ENCODE measurements around the gene ARNT2.

The ARNT2 gene

DNA sequence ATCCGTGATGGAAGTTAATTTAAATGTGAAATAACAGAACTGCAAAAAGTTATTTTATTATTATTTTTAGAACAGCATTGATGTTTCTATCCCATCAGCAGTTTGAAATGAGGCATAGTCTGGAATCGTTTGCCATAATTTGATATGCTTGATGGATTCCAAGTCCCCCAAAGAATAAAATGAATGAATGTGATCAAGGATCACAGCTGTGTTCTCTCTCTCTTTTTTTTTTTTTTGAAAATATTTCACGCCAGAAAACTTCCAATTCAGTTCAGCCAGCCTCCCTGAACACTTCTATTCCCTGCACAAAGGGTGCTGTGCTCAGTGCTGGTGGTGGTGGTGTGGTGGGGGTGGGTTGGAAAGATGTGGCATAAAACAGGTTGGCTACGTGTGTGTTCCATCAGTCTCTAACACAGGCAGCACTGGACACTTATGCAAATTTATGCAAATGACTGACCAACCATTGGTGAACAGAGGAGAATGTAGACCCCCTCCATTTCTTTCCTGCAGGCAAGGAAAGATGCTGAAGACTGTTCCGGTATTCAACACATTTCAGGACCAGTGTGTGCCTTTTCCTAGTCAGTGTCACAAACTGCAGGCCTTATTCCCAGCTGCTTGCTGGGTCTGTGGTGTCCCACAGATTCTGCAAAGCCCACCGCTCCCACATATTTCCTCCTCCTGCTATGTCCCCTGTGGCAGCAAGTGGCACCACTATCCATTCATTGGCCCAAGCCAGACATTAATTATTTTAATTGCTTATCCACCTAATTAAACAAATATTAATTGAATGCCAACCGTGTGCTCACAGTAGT is 10.6 kb downstream of the ARNT2 start:
- DNase-seq: no peak

DNA sequence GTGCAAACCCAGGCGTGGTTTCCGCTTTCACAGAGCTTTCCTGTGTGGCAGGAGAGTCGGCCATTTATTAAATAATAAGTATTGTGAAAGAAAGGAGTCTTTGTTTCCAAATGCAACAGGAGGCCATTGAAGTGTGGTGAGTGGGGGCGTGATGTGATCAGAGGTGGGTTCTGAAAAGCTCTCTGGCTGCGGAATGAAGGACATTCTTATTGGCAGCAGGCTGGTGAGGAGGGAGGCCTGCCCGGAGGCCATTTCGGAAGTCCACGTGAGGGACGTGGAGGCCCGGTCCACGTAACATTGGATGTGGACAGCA is 11.1 kb downstream of the ARNT2 start:
- no peak for DNase-seq

DNA sequence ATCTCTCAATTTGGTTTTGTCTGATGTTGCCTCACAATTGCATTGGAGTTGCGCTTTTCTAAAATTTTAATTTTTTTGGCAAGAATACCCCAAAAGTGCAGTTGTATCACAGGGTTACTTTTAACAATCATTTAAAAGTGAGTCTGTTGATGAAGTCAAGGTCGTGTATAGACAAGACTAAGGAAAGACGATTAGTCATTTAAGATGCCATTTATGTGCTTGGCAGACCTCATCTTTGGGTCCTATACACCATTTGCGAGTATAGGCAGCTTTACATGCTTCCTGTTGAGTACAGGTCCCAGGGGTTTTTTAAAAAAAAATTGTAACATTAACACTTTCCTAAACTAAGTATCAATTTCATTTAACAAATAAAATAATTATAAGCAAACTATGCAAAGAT is 12.5 kb downstream of the ARNT2 start:
- DNase-seq: no peak

DNA sequence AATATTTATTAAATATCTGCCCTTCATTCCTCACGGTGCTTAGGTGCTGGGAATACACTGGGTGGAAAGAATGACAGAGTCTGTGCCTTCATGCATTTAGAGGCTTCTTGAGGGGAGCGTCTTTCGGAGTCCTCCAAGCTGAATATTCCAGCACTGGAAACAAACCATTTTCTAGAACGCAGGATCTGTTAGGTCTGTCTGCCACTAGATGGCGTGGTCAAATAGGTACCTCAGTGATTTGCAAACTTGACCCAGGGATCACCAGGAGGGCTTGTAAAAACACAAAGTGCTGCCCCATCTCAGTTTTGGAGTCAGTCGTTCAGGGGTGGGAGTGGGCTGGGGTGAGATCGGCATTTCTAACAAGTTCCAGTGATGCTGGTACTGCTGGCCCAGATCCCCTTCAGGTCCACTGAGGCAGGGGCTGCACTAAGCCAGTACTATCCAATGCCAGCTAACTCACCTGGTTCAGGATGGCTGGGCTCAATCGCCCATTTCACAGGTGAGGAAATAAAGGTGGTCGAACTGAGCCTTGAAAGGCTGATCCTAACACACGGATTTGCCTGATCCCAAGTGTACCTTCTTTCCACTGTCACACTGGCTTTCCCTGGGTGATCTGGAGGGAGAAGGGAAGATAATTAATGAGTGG is 14.8 kb downstream of the ARNT2 start:
- no peak for DNase-seq

DNA sequence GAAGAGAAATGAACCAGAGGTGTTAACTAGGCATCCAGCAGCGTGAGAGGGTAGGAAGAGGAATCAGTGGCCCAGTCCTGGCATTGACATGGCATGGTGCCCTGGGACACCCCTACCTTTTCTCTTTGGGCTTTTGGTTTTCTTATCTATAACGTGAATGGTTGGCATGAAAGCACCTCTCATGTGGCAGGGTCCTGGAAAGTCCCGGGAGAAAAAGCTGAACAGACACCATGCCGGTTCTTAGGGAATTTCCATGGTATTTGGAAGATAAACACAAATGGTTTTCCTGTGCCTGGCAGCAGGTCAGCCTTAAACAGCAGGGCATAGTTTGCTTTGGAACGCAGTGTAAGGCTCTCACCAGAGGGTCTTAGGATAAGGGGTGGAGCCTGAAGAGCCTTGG is 15.4 kb downstream of the ARNT2 start:
- no peak for DNase-seq

DNA sequence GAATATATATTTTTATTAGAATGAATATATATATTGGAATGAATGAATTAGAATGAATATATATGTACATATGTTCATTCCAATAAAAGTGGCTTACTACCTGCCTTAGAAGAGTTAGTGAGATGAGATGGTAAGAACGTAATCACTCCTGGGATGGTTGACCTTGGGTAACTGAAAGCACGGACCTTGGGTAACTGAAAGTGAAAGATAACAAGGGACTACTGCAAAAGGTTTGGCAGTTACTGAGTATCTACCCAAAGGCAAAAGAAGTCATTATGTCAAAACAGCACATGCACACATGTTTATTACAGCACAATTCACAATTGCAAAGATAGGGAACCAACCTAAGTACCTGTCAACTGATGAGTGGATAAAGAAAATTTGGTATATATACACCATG is 16.5 kb downstream of the ARNT2 start:
- no peak for DNase-seq

DNA sequence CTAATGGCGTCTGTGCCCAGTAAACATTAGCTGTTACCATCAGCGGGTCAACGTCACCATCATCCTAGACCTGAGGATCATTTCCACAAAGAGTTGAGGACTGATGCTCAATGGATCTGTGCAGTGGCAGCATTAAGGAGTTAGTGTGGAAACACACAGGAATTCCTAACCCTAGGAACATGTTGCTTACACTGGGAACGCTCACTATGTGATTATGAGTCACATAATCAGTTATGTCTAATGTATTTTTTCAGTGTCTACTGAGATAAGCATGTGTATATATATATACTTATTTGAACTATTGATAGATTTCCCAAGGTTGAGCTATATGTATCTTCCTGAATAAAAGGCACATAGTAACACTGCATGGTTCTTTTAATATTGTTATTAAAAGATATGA is 19.0 kb downstream of the ARNT2 start:
- DNase-seq: no peak

DNA sequence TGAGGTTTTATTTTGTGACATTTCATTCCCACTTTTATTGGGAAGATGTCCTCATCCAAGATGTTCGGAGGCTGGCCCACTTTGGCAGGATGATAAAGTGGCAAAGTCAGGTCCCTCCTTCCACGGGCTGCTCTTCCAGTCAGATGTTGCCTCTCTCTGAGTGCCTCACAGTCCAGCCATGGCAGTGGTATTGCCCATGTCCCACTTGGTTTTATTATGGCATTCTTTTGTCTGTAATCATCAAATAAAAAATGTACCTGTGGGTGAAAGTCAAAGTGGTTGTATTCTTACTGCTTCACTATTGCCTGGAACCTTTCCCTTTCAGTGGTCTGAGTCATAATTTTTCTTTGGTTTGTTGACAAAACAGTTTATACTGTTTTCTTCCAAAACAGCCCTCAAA is 20.2 kb downstream of the ARNT2 start:
- no peak for DNase-seq

DNA sequence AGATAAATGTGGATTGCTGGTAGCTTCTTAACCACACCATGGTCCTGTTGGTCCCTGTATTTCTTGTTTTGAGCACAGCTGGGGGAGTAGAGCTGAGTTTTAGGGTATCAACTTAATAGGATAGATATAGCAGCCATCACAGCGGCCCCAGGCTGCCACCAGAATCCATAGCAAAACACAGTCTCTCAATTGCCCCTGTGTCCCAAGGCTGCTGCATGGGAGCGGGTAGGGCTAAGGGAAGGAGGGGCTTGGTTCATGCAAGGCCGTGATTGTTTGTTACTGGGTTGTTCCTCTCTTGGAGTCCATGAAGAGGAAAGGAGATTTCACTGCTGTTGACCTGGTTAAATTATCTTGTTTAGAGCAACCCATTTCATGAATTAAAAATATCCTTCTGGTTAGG is 22.1 kb downstream of the ARNT2 start:
- no peak for DNase-seq

DNA sequence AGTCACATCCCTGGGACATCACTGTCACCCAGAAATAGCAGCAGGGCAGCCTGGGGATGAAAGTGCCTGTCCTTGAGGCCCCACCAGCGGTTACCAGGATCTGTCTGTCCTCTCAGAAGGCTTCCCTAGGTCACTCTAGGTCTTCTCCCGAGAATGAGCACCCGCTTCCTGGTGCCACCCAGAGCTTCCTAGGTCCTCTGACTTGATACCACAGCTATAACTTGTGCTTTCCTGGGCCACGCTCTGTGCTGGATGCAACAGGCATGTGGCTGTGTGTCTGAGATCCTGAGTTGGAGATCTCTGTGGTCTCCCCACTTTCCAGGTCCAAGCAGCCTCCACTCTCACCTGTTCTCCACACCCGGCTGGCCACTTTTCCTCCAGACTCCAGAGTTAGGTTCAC is 25.8 kb downstream of the ARNT2 start:
- DNase-seq: no peak

DNA sequence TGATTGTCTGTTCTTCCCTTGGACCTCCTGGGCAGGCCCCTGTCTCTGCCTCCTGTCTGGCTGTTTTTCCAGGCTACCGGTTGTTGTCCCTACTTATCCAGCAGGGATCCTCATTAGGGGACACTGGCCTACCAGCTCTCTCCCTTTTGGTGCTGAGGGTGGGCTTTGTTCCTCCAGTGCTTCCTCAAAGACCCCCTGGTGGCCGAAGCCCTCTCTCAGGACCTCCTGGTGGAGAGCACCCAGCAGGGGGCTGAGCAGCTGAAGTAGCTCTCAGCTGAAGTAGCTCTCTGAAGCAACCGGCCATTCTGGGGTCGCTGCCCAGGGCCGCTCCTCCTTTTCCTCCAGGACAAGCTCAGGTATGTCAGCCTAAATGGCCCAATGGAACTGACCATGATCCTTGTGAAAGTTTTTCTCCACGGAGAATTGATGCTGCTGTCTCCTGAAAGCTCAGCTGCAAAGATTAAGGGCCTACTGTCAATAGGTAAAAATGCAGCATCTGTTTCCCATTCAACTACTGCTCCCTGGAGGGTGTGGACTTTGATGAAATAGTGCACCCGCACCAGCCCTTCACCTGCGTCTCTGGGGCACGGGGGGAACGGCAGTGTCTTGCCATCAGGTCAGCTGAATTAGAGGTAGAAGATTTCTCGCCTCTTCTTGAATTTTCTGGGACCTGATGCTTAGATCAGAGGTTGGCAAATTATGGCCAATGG is 27.6 kb downstream of the ARNT2 start:
- DNase-seq: no peak

DNA sequence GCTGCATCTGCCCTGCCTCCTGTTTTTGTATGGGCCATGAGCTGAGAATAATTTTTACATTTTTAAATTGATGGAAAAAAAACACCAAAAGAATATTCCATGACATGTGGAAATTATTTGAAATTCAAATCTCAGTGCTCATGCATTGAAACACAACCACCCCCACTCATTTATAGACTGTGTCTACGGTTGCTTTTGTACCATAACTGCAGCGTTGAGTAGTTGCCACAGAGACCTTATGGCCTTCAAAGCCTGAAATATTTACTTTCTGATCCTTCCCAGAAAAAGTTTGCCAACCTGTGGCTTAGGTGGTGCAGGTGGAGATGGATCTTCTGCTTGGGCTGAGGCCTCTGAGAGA is 28.1 kb downstream of the ARNT2 start:
- no peak for DNase-seq

DNA sequence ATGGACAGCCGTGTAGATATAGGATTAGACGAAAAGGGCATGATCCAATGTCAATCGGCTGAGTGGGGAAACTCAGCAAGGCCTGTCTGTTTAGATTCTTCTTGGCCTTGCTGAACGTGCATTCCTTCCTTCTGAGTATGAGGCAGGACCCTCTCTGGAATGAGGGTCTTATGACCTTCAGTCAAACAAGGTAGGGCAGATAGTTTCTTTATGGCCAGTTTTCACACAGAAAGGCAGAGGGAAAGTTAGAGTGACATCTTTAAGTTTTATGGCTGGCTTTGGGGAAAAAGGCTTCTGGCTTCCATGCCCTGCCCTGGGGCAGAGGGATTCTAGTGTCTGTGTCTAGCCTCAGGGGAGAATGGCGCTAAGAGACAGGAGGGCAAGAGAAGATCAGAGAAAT is 29.7 kb downstream of the ARNT2 start:
- DNase-seq: no peak

DNA sequence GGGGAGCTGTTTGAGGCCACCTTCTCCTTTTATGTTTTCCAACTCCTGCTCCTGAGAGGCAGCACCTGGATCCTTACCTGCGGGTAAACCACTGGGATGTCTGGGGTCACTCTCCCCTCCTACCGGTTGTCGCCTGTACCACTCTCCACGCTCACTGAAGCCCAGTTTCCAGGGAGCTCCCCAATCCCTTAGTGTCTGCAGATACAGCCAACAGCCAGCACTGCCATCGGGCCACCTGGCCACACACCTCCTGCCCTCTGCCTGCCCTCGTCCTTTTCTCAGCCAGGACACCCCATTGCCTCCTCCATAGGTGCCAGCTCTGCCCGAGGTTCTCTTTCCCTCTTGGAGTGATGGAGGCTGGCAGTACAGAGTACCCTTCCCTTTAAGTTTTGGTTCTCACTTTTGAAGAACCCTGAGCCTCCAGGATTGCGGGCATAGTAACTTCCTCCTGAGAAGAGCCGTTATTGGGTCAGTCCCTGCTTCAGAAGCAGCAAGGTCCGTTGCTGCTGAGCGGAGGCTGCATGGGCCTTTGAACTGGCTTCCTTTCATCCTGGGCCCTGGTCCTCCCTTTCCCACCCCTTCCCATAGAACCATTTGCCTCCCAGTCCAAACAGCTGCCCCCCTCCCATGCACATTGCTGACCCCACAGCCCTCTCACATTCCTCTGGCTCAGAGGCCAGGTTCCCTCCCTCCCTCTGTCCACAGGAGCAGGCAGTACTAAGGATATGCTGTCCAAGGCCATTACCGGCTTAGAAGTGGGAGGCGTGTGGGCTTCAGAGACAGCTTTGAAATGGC is 30.9 kb downstream of the ARNT2 start:
- DNase-seq: no peak

DNA sequence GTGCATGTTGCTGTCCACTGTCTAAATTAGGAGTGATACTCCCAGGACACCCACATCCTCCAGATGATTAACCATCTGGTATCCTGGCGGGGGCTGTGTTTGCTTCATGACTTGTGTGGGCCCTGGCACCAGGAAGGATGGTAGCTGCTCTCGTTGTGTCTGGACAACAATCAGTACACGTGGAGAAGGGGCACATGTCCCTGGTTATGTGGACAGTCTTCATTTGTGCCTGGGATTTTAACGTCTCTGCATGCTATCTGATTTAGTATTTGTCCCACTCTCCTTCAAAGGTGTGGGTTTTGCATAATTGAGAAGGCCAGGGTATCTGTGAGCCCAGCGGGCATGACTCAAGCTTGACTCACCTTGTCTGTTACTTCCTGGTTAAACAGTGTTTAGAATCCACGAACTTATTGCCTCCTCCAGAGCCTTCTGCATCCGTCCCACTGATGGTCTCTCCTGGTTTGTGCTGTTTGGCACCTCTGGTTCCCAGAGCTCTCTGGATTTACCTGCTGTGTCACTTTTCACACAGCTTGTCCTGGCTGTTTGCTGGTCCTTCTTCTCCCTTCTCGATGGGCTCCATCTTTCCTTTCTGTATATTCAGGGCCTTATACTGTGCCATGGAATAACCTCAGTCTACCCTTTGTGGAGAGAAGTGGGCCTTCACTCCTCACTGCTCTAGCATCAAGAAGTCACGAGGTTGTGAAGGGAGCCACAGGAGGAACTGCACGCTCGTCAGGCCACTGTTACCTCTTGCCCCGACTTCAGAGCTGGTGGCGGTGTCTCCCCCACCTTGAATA is 32.5 kb downstream of the ARNT2 start:
- no peak for DNase-seq

DNA sequence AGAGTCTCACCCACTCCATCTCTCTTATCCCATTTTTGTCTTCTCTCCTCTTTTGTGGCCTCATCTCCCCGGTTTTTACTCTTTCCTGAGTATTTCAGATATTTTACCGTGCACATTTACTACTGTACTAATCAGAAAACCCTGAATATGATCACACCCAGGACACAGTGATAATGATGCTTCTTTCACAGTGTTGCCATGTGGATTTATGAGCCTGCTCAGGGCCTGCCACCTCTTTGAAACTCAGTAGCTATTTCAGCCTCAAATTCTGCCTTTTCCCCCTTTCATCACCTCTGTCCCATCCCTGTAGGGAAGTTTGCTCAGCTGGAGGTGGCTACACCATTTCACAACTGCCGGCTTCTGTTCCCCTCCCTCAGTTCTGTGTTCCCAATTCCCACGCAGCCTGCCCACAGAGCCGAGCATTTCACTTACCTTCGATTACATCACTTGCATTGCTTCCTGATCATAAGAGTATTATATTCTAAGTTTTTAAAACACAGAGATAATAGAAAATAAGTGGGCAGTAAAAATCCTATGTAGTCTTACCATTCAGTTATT is 33.2 kb downstream of the ARNT2 start:
- no peak for DNase-seq

DNA sequence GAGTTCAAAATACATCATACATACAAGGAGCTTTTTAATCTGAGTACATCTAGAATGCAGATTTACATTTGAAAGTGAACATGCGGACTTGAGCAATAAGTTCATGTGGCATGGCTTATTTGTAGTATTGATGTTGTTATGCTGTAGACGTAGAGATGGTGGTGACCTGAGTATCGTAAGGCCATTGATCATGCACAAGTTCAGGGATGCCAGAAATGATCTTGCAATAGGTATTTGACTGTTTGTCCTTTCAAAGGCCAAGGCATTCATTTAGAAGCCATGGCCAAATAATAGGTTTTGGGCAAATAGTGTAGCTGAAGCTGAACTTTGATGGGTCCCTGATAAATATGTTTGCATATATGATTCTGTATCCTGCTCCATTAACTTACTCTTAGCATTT is 35.0 kb downstream of the ARNT2 start:
- DNase-seq: no peak

DNA sequence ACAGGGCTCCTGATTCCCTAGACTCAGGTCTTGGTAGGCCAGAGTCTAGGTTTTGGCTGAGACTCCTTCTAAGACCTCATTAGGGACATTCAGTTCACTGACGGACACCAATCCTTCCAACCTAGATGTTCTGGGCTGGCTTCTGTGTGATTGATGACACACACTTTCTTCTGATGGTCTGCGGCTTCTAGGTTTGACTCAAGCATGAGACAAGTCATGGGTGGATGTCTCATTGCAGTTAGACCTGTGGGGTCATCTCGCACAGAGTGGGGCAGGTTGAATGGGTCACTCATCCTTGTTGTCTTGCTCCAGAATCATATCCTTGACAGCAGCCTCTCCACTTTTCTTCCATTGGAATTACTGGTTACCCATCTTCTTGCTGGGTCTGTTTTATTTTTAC is 35.8 kb downstream of the ARNT2 start:
- DNase-seq: no peak

DNA sequence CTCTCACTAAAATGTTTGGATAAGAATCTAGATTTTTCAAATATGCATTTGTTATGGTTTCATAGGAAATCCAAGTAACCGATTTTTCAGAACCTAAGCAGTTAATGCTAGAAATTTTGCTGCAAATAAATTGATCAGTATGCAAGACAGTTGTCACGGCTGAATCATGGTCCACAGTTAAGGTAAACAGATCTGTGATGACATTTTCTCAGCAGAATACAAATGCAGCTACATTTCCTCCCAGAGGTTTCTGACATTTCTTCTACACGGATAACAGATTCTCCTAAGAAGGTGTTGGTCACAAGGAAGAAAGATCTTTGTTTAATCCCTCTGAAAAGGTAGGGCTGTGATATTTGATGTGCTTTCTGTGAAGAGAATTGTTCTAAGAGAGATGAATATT is 36.9 kb downstream of the ARNT2 start:
- no peak for DNase-seq

DNA sequence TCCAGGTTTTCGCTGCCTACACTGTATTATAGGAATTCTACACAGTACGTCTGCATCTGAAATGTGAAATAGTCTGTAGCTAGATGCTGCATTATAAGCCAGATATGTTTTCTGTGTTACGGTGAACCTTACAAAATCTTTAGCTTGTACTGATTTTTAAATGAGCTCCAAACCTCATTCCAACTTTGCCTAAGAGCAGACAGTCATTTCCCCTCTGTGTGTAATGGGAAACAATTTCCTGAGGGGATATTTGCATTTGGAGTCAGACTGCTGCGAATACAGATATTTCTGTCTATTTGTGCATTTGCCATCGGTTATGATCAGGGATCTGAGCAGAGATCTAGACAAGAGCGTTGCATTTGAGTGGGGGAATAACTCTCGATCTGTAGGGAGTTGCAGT is 37.5 kb downstream of the ARNT2 start:
- no peak for DNase-seq

DNA sequence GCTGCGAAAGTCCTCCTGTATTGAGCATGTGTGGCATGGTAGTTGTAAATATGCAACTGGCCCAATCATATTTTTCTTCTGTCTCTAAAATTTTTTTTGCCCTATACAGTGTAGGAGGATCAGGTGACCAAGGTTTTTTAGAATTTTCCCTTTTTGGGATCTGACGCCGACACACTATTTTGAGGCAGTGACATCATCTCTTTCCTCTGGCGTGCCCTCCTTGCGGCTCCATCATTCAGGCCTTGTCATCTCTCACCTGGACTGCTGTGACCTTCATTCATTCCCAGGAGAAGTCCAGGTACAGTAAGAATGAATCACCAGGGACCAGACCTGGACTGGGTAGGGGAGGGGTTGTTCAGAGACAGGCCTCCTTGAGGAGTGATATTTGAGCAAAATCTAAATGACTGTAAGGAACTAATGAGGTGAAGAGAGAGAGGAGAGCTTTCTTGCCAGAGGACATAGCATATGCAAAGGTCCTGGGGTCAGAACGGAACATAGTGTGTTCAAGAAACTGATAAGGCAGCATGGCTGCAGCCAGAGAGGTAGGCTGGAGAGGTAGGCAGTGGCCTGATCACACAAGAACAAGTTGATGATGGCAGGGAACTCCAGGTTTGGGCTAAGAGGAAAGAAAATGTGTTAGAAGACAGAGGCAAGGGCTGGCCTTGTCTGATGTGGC is 38.7 kb downstream of the ARNT2 start:
- no peak for DNase-seq

Data from right hindlimb (tissue), 1 donor.